ENCODE measurements around the gene NFE2L3. TPM values are rescaled to one million over a fixed set of nuclear protein-coding genes. Genes with fewer than 3 reads are reported as not detected.
A peak's percentile ranks its signal among the peaks of the same experiment; 100 is the strongest.

Gene NFE2L3
- total RNA-seq, 2 experiments from 2014 or later, result 21.5 to 22.6 TPM

GRCh38 chr7:26195182-26195581 lies 43.2 kb downstream of the NFE2L3 start:
- Mint-ChIP-seq H3K4me1 (ENCODE audit: low read depth) (peaks cover 66% of the 10 kb centered on the region), H3K27ac (peak overlapping the region; percentile 94), H3K27me3 (no peaks in the 10 kb centered on the region), H3K9me3 (no peaks in the 10 kb centered on the region), H3K4me3 (peak overlapping the region; percentile 100), H3K36me3 (ENCODE audit: low read depth) (peaks cover 96% of the 10 kb centered on the region)
- DNase-seq (no peak), ATAC-seq (no peak)
- POLR2A ChIA-PET, result interaction anchor here (0.8 to 19.9 kb wide), 11 partner anchors 5 to 116 kb away, joined by 3 to 588 read pairs (median 9); partner anchors contain the start of genes CBX3, HNRNPA2B1, NFE2L3 and SNX10
- TF ChIP-seq CTCF (IDR thresholded peaks at IDR 0.05), result no peak
- intact Hi-C loops (cut with micrococcal nuclease), result no loop called here
- CTCF ChIA-PET, result interaction anchor here (1.5 to 10.3 kb wide), 3 partner anchors 104 to 302 kb away, joined by 4 to 141 read pairs (median 6); no protein-coding TSS in a partner anchor

GRCh38 chr7:26195867-26196657 lies 44.1 kb downstream of the NFE2L3 start:
- no peaks in the 10 kb centered on the region for H3K9me3 Mint-ChIP-seq
- H3K4me3 Mint-ChIP-seq, result peak overlapping the region; percentile 100
- no peak for DNase-seq
- peaks cover 3% of the 10 kb centered on the region for H3K27me3 Mint-ChIP-seq
- intact Hi-C loops (cut with micrococcal nuclease), result no loop called here
- ChIA-PET CTCF (interaction anchor here (0.6 to 10.3 kb wide), 6 partner anchors 14 to 303 kb away, joined by 3 to 141 read pairs (median 4); no protein-coding TSS in a partner anchor), POLR2A (interaction anchor here (0.8 to 19.9 kb wide), 10 partner anchors 4 to 117 kb away, joined by 3 to 588 read pairs (median 4); partner anchors contain the start of genes CBX3, HNRNPA2B1, NFE2L3 and SNX10)
- H3K4me1 Mint-ChIP-seq (ENCODE audit: low read depth), result peaks cover 59% of the 10 kb centered on the region
- peak overlapping the region; percentile 94 for H3K27ac Mint-ChIP-seq
- TF ChIP-seq CTCF (IDR thresholded peaks at IDR 0.05), result no peak
- H3K36me3 Mint-ChIP-seq (ENCODE audit: low read depth), result peaks cover 92% of the 10 kb centered on the region
- ATAC-seq, result no peak

GRCh38 chr7:26197153-26198115 lies 45.4 kb downstream of the NFE2L3 start:
- peaks cover 46% of the 10 kb centered on the region for H3K4me1 Mint-ChIP-seq (ENCODE audit: low read depth)
- H3K4me3 Mint-ChIP-seq, result peak overlapping the region; percentile 100
- peaks cover 80% of the 10 kb centered on the region for H3K36me3 Mint-ChIP-seq (ENCODE audit: low read depth)
- intact Hi-C loops (cut with micrococcal nuclease), result no loop called here
- no peak for DNase-seq
- no peak for TF ChIP-seq CTCF (IDR thresholded peaks at IDR 0.05)
- H3K27ac Mint-ChIP-seq, result peak overlapping the region; percentile 100
- CTCF ChIA-PET, result interaction anchor here (0.6 to 10.3 kb wide), 13 partner anchors 9 to 305 kb away, joined by 3 to 141 read pairs (median 6); no protein-coding TSS in a partner anchor
- POLR2A ChIA-PET, result interaction anchor here (0.8 to 19.9 kb wide), 20 partner anchors 2 to 1072 kb away, joined by 3 to 588 read pairs (median 4); partner anchors contain the start of genes CBX3, CYCS, HNRNPA2B1 and NFE2L3
- H3K9me3 Mint-ChIP-seq, result no peaks in the 10 kb centered on the region
- peaks cover 3% of the 10 kb centered on the region for H3K27me3 Mint-ChIP-seq
- no peak for ATAC-seq

GRCh38 chr7:26198133-26198780 lies 46.3 kb downstream of the NFE2L3 start:
- ATAC-seq, result no peak
- POLR2A ChIA-PET, result interaction anchor here (0.8 to 19.0 kb wide), 20 partner anchors 9 to 1073 kb away, joined by 3 to 588 read pairs (median 4); partner anchors contain the start of genes CYCS, NFE2L3 and SNX10

More at GRCh38 chr7:26198133-26198780, 46.3 kb downstream of the NFE2L3 start:
- H3K27me3 Mint-ChIP-seq, result peaks cover 3% of the 10 kb centered on the region
- TF ChIP-seq CTCF (IDR thresholded peaks at IDR 0.05), result peak; percentile 83
- DNase-seq, result no peak
- CTCF ChIA-PET, result interaction anchor here (1.0 to 10.3 kb wide), 9 partner anchors 9 to 167 kb away, joined by 3 to 141 read pairs (median 6); no protein-coding TSS in a partner anchor
- peaks cover 78% of the 10 kb centered on the region for H3K36me3 Mint-ChIP-seq (ENCODE audit: low read depth)
- peaks cover 38% of the 10 kb centered on the region for H3K4me1 Mint-ChIP-seq (ENCODE audit: low read depth)
- H3K9me3 Mint-ChIP-seq, result no peaks in the 10 kb centered on the region
- peak overlapping the region; percentile 100 for H3K27ac Mint-ChIP-seq
- peak overlapping the region; percentile 100 for H3K4me3 Mint-ChIP-seq
- intact Hi-C loops (cut with micrococcal nuclease), result no loop called here
